Suppressor macrophage (primary cell): Measurements from ENCODE around the gene RPH3AL.
"Not testable (repeated sequence)": the region's sequence is repeated elsewhere in the genome, so short reads cannot be mapped to it uniquely, and the experiment has no call there.

ENCODE experiments used
- DNase-seq, 4 experiments: peaks; one replicate each; pipeline ENCODE4 v3.0.0-alpha.2; 2020 to 2022

The RPH3AL gene

GRCh38 chr17:379531-380465 is 27.2 kb upstream of the RPH3AL start:
- DNase-seq, result no peak

GRCh38 chr17:378068-378467 is 25.5 kb upstream of the RPH3AL start:
- DNase-seq, result no peak

DNA sequence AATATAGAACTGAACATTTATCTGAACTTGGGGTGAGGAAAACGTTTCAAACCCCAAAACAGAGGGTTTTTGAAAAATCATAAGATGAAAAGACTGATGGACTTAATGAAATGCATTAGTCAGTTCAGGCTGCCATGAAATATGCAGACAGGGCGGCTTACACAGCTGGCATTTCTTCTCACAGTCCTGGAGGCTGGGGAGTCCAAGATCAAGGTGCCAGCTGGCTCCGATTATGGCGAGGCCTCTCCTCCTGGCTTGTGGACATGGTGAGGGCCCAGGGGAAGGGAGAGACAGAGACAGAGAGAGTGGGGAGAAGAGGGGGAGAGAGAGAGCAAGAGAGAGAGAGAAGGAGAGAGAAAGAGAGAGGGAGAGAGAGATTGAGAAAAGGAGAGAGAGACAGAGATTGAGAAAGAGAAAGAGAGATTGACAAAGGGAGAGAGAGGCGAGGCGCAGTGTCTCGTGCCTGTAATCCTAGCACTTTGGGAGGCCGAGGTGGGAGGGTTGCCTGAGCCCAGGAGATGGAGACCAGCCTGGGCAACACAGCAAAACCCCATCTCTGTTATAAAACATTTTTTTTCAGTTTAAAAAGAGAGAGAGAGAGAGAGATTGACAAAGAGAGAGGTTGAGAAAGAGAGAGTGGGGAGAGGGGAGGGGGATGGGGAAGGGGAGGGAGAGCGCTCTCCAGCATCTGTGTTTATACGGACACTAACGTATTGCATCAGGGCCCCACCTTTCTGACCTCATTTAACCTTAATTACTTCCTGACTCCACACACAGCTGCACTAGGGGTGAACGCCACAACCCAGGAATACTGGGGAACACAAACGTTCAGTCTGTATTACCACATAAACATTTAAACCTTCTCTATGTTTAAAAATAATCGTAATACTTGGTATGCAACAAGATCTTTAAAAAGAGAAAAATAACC is 24.6 kb upstream of the RPH3AL start:
- DNase-seq, result no peak

DNA sequence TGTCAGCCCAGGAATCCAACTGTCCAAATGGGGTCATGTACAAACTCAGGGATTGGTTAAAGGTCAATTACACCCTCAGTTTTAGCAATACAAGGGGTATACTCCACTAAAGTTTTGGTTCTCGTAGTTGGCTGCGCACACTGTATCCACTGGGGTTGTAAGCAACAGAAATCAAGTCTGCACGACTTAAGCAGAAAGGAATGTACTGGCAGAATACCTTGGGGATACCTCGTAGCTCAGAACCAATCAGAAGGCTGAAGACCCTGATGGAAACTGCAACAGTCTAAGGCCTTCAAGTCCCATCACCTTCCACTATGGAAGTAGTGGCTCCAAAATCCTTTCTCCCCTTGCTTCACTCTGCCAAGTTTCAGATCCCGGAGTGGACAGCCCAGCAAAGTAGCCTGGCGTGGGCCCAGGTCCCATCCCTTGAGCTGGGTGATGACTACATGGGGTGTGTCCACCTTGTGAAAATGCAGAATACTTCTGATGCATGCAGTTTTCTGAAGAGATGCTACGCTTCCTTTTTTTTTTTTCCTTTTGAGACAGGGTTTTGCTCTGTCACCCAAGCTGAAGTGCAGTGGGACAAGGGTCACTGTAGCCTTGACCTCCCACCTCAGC is 21.1 kb upstream of the RPH3AL start:
- DNase-seq, result peak in 2 of 4 experiments; percentile 16 to 32

GRCh38 chr17:372157-373152 is 19.8 kb upstream of the RPH3AL start:
- no peak for DNase-seq

- DNase-seq, result no peak
These were observed 19.0 kb upstream of the RPH3AL start for GRCh38 chr17:371583-371982.

DNA sequence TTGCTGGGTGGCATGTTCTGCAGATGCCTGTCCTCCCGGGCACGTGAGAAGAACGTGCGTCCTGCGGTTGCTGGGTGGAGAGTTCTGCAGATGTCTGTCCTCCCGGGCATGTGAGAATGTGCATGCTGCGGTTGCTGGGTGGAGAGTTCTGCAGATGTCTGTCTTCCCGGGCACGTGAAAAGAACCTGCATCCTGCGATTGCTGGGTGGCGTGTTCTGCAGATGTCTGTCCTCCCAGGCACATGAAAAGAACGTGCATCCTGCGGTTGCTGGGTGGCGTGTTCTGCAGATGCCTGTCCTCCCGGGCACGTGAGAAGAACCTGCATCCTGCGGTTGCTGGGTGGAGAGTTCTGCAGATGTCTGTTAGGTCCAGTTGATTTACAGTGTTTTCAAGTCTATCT is 15.0 kb upstream of the RPH3AL start:
- DNase-seq, result not testable (repeated sequence)

GRCh38 chr17:366657-367615 is 14.3 kb upstream of the RPH3AL start:
- DNase-seq, result not testable (repeated sequence)

DNA sequence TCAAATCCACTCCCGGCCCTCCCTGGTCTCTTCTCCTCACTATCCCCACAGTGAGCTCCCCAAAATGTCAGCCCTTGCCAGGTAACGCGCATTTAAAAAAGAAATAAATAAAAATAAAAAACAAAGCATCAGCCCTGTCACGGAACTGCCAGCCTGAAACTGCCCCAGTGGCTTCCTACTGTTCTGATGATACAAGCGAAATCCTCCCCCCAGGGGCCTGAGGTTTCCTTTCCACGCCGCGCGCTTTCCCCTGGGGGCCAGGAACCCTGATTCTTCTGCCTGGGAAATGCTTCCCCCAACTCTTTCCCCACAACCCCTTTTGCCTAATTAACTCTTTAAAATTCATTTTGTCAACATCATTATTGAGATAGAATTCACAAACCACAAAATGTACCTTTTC is 12.2 kb upstream of the RPH3AL start:
- peak in 1 of 4 experiments; percentile 28 for DNase-seq

GRCh38 chr17:364308-364707 is 11.7 kb upstream of the RPH3AL start:
- DNase-seq, result peak in 2 of 4 experiments; percentile 30 to 52

GRCh38 chr17:362721-363120 is 10.1 kb upstream of the RPH3AL start:
- no peak for DNase-seq

GRCh38 chr17:360092-360750 is 7.6 kb upstream of the RPH3AL start:
- no peak for DNase-seq

GRCh38 chr17:358491-359151 is 6.0 kb upstream of the RPH3AL start:
- DNase-seq, result no peak

DNA sequence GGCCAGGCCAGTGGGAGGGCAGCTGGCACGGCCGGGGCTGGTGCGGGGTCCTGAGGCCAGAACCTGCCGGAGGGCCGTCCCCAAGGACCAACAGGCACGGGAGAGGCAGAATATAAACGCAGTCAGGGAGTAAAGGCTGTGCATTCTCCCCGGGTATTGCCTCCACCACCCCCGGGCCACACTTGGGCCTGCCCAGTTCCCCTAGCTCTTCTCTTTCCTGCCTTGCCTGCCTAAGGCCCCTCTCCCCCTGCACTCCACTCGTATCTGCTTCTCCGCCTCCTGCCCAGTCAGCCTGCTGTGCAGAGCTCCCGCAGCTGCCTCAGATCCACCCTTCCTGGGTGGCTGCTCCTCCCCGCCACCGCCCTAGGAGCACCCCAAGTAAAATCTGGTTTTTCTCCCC is 5.0 kb upstream of the RPH3AL start:
- no peak for DNase-seq

DNA sequence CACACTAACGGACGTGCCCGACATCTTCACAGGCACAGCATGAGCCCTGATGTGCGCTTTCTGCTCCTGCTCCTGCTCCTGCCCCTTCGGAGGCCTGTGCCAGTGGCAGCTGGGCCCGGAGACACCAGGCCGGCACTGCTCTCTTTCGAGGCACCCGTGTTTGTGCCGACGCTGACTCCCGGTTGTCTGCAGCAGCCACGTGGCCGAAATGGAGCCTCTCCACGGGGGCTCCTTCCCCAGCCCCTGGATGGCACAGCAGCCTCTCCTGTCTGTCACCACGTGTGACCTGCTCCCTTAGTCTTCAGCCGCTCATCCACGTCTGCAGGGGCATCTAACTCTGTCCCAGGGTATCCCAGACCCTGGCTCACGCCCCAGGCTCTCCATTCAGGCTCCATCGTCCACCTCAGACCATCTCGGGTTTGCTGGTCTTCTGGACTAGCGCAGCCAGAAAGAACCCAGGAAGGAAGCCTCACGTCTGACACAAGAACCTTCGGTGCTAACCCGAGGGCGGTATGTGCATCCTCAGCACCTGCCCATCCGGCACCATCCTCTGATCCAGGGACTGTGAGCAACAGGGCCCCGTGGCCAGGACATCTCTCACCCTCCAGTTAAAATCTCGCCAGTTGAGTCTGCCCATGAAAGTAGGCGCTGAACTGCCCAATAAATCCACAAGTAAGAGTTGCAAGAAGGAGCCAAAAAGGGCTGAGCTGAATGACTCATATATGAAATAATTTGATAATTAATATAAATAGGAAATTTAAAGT is 4.2 kb upstream of the RPH3AL start:
- no peak for DNase-seq

- DNase-seq, result no peak
These were observed 2.3 kb upstream of the RPH3AL start for GRCh38 chr17:354651-355556.

DNA sequence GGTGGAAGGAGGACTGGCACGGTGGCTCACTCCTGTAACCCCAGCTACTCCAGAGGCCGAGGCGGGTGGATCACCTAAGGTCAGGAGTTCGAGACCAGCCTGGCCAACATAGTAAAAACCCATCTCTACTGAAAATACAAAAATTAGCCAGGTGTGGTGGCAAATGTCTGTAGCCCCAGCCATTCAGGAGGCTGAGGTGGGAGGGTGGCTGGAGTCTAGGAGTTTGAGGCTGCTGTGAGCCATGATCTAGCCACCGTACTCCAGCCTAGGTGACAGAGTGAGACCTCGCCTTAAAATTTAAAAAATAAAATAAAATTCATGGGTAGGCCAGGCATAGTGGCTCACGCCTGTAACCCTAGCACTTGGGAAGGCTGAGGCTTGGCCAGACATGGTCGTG is 1.2 kb upstream of the RPH3AL start:
- no peak for DNase-seq
